GM12872 (cell line): ENCODE measurements around the gene CETN2.

Experiments
- TF ChIP-seq, protein P1 (sequence below): IDR thresholded peaks from 3 replicates; pipeline ENCODE4 v1.5.1; 2011; ENCODE audit warnings: low read depth, mild to moderate bottlenecking, low read length, moderate library complexity; ENCODE audit not compliant: insufficient read depth

The CETN2 gene

DNA sequence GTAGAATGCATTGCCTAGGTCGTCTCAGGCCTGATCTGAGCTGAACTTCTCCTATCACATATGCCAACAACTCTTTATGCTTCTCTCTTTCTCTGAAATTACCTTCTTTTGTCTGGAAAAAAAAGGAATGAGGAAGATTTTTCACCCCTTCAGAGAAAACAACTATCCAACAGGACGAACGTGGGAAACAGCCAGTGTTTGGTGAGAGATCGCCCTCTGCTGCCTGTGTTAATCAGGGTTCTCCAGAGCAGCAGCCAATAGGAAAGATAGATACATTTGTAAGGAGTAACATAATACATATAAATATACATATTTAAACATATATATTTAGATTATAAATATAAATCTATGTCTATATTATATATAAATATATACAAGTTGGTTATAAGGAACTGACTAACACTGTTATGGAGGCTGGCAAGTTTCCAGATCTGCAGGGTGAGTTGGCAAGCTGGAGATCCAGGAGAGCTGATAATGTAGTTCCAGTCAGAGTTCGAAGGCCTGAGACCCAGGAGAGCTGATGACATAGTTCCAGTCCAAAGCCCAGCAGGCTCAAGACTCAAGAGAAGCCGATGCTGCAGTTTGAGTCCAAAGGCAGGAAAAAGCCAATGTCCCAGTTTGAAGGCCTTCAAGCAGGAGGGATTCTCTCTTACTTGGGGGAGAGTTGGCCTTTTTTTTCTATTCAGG lies 13.3 kb downstream of the CETN2 start:
- TF ChIP-seq, protein P1, sequence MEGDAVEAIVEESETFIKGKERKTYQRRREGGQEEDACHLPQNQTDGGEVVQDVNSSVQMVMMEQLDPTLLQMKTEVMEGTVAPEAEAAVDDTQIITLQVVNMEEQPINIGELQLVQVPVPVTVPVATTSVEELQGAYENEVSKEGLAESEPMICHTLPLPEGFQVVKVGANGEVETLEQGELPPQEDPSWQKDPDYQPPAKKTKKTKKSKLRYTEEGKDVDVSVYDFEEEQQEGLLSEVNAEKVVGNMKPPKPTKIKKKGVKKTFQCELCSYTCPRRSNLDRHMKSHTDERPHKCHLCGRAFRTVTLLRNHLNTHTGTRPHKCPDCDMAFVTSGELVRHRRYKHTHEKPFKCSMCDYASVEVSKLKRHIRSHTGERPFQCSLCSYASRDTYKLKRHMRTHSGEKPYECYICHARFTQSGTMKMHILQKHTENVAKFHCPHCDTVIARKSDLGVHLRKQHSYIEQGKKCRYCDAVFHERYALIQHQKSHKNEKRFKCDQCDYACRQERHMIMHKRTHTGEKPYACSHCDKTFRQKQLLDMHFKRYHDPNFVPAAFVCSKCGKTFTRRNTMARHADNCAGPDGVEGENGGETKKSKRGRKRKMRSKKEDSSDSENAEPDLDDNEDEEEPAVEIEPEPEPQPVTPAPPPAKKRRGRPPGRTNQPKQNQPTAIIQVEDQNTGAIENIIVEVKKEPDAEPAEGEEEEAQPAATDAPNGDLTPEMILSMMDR, result peak; percentile 8; the same call in 1 of the 3 replicates

DNA sequence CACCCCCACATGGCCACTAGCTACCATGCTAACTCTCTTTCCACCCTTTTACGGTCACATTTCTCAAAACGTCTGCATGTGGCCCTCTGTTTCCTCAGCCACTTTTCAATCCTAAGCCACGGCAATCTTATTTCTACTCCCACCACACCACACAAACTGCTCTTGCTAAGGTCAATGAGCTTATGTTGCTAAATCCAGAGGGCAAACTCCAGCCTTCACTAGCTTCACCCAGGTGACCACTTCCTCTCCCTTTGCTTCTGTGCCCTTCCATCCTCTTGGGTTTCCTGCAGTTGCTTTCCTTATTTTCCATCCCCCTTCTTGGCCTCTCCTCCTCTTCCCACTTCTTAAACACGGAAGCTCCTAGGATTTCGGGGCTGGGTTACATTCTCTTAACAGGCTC lies 16.5 kb downstream of the CETN2 start:
- TF ChIP-seq, protein P1, result no peak

GRCh38 chrX:152813206-152813605 lies 17.4 kb downstream of the CETN2 start:
- TF ChIP-seq, protein P1, result no peak

- TF ChIP-seq, protein P1, result no peak
These were observed 20.2 kb downstream of the CETN2 start for GRCh38 chrX:152810403-152810802.

- TF ChIP-seq, protein P1, result no peak
These were observed 24.5 kb downstream of the CETN2 start for GRCh38 chrX:152806035-152806434.

GRCh38 chrX:152798945-152799344 lies 31.6 kb downstream of the CETN2 start:
- TF ChIP-seq, protein P1, result no peak
